Measurements from ENCODE around the gene SCD5. TPM values are rescaled to one million over a fixed set of nuclear protein-coding genes. Genes with fewer than 3 reads are reported as not detected.
A peak's percentile ranks its signal among the peaks of the same experiment; 100 is the strongest.

SCD5 gene
- total and polyA plus RNA-seq, 2 of the 8 experiments (the other 6 are each of a cell fraction or from before 2014, with no cell fraction given): 0.92 to 1.2 TPM

- WGBS, 2 experiments (ENCODE audit: extremely low coverage in 1 of 2, insufficient coverage in 1 of 2, insufficient read length in 1 of 2, insufficient replicate concordance in 2 of 2, low coverage in 1 of 2, low lambda C conversion rate in 2 of 2, missing lambda C conversion rate in 1 of 2): 15% methylated on average over 24 of the region's 25 CpGs; no CpG with 5 or more reads in 1 of the 2 experiments
These were observed 648 bp upstream of the SCD5 start for GRCh38 chr4:82799006-82799881.

More at GRCh38 chr4:82799006-82799881, 648 bp upstream of the SCD5 start:
- no peak overlapping the region; the same call in 1 of the 2 replicates for H3K18ac ChIP-seq (ENCODE audit: extremely low read depth, low read length)
- no peaks in the 10 kb centered on the region for H3K79me1 ChIP-seq (ENCODE audit: low read depth, low read length)
- no peak overlapping the region; a peak in 1 of 7 replicates for H3K9ac ChIP-seq (replicated peaks in 1 of 4; ENCODE audit: extremely low read depth in 1 of 4, low read depth in 3 of 4, low read length in 3 of 4)
- no peak overlapping the region for H3K56ac ChIP-seq (replicated peaks; ENCODE audit: insufficient read length, low read depth, low read length)
- H3K4me3 ChIP-seq (ENCODE audit: extremely low read depth in 1 of 4, insufficient read depth in 2 of 4, low read depth in 3 of 4, low read length in 4 of 4): peak overlapping the region; percentile 24 to 79 (median 42)
- no peak overlapping the region for H2BK120ac ChIP-seq (replicated peaks; ENCODE audit: low read depth, low read length)
- peaks cover 17% of the 10 kb centered on the region; the same call in 1 of the 2 replicates for H3K23me2 ChIP-seq (ENCODE audit: low read depth, low read length)
- FAIRE-seq (no peak), DNase-seq (ENCODE audit: low read depth in 1 of 2, low spot score in 2 of 2) (no peak)
- no peak overlapping the region for H2AK5ac ChIP-seq (ENCODE audit: low read depth, low read length)
- H3K27me3 ChIP-seq (replicated peaks in 1 of 4; ENCODE audit: control insufficient read depth in 3 of 4, extremely low read depth in 1 of 4, insufficient read depth in 3 of 4, low read length in 3 of 4): peaks cover 60 to 86% (median 77%) of the 10 kb centered on the region in 4 experiments
- ChIA-PET CTCF (ENCODE audit: partially characterized antibody) (interaction anchor here (1.1 to 3.3 kb wide), 10 partner anchors 9 to 77 kb away, joined by 3 to 16 read pairs (median 4); no protein-coding TSS in a partner anchor), POLR2A (ENCODE audit: partially characterized antibody) (interaction anchor here (0.6 to 1.7 kb wide), 6 partner anchors 11 to 370 kb away, joined by 3 to 5 read pairs (median 4); no protein-coding TSS in a partner anchor)
- no peak overlapping the region for H2AFZ ChIP-seq (ENCODE audit: low read length)
- H4K8ac ChIP-seq (ENCODE audit: extremely low read depth, insufficient read depth, low read length): no peak overlapping the region
- TF ChIP-seq EGR1 (IDR thresholded peaks at IDR 0.05; ENCODE audit: borderline replicate concordance, low read depth, low read length) (peak; percentile 47; the same call in 1 of the 2 replicates), MAX (IDR thresholded peaks at IDR 0.05) (no peak), NRF1 (IDR thresholded peaks at IDR 0.05; ENCODE audit: low read depth, low read length) (no peak), POLR2A (IDR thresholded peaks at IDR 0.05; ENCODE audit: control extremely low read depth in 1 of 2, low read depth in 2 of 2, low read length in 2 of 2) (no peak), SUZ12 (IDR thresholded peaks at IDR 0.05; ENCODE audit: low read length) (peak; percentile 34; the same call in 1 of the 2 replicates), TAF1 (IDR thresholded peaks at IDR 0.05; ENCODE audit: low read depth, low read length) (no peak), EZH2 (IDR thresholded peaks at IDR 0.05; ENCODE audit: low read depth, low read length, severe bottlenecking) (peak; percentile 8), JUND (IDR thresholded peaks at IDR 0.05; ENCODE audit: low read length) (no peak), JUN (IDR thresholded peaks at IDR 0.05; ENCODE audit: low read depth, low read length) (no peak), RNF2 (IDR thresholded peaks at IDR 0.05; ENCODE audit: borderline replicate concordance, low read depth, low read length, missing control alignments, poor library complexity, severe bottlenecking) (peak; percentile 78), BRCA1 (IDR thresholded peaks at IDR 0.05; ENCODE audit: low read depth, low read length) (no peak)
- H2BK15ac ChIP-seq (ENCODE audit: low read length): no peak overlapping the region
- H3K36me3 ChIP-seq (ENCODE audit: control insufficient read depth in 2 of 4, insufficient read depth in 4 of 4, low read length in 3 of 4): no peaks in the 10 kb centered on the region
- no peak overlapping the region for H3K4ac ChIP-seq (replicated peaks; ENCODE audit: insufficient read length, low read depth, low read length)
- H3K4me1 ChIP-seq (replicated peaks in 1 of 4; ENCODE audit: control insufficient read depth in 3 of 4, insufficient read depth in 4 of 4, low read length in 3 of 4): peaks cover 0 to 12% (median 3%) of the 10 kb centered on the region in 4 experiments
- no peak overlapping the region for H4K5ac ChIP-seq (ENCODE audit: insufficient read length, low read depth, low read length)
- no peaks in the 10 kb centered on the region for H3K79me2 ChIP-seq (ENCODE audit: control insufficient read depth in 1 of 2, insufficient read depth in 2 of 2, low read length in 2 of 2)
- no peaks in the 10 kb centered on the region for H3K9me3 ChIP-seq (ENCODE audit: insufficient read depth in 2 of 2, low read depth in 1 of 2, low read length in 1 of 2)
- no peak overlapping the region for H2BK12ac ChIP-seq (ENCODE audit: low read depth, low read length)
- no peak overlapping the region for H4K91ac ChIP-seq (replicated peaks; ENCODE audit: insufficient read length, low read length)
- H4K20me1 ChIP-seq (replicated peaks in 1 of 2; ENCODE audit: control insufficient read depth in 1 of 2, insufficient read depth in 2 of 2, low read length in 2 of 2): peaks cover 7 to 9% of the 10 kb centered on the region in 2 experiments
- no peak overlapping the region for H3K23ac ChIP-seq (ENCODE audit: insufficient read length)
- H2BK20ac ChIP-seq (ENCODE audit: low read length): no peak overlapping the region
- H3K4me2 ChIP-seq (ENCODE audit: insufficient read depth in 1 of 2, low read depth in 2 of 2, low read length in 2 of 2): peak overlapping the region; percentile 83 to 90
- H2BK5ac ChIP-seq (ENCODE audit: low read depth, low read length): no peak overlapping the region
- no peak overlapping the region for H3K27ac ChIP-seq (ENCODE audit: low read depth, low read length)
- no peak overlapping the region for H3K14ac ChIP-seq (ENCODE audit: insufficient read length)
